ENCODE results near the gene AATK. TPM values are rescaled to one million over a fixed set of nuclear protein-coding genes. Genes with fewer than 3 reads are reported as not detected.

AATK gene
- total RNA-seq, 1 donor from 2014 or later = 0.42 TPM

- Mint-ChIP-seq H3K27ac (no peak overlapping the region), H3K4me1 (no peaks in the 10 kb centered on the region), H3K9me3 (no peaks in the 10 kb centered on the region), H3K27me3 (no peaks in the 10 kb centered on the region), H3K4me3 (no peak overlapping the region), H3K36me3 (ENCODE audit: low read depth) (peaks cover 31% of the 10 kb centered on the region)
- CTCF ChIA-PET = no interaction called here
- no peak for DNase-seq
- POLR2A ChIA-PET = no interaction called here
- intact Hi-C loops (cut with micrococcal nuclease) = no loop called here
- ATAC-seq (ENCODE audit: low read depth) = no peak
- TF ChIP-seq, protein P1, sequence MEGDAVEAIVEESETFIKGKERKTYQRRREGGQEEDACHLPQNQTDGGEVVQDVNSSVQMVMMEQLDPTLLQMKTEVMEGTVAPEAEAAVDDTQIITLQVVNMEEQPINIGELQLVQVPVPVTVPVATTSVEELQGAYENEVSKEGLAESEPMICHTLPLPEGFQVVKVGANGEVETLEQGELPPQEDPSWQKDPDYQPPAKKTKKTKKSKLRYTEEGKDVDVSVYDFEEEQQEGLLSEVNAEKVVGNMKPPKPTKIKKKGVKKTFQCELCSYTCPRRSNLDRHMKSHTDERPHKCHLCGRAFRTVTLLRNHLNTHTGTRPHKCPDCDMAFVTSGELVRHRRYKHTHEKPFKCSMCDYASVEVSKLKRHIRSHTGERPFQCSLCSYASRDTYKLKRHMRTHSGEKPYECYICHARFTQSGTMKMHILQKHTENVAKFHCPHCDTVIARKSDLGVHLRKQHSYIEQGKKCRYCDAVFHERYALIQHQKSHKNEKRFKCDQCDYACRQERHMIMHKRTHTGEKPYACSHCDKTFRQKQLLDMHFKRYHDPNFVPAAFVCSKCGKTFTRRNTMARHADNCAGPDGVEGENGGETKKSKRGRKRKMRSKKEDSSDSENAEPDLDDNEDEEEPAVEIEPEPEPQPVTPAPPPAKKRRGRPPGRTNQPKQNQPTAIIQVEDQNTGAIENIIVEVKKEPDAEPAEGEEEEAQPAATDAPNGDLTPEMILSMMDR (IDR thresholded peaks at IDR 0.05) = no peak
These were observed 27.6 kb upstream of the AATK start for GRCh38 chr17:81193470-81194224.

GRCh38 chr17:81193051-81193410 is 27.0 kb upstream of the AATK start:
- intact Hi-C loops (cut with micrococcal nuclease) = no loop called here
- ChIA-PET CTCF (no interaction called here), POLR2A (no interaction called here)
- Mint-ChIP-seq H3K27me3 (no peaks in the 10 kb centered on the region), H3K9me3 (no peaks in the 10 kb centered on the region), H3K27ac (no peak overlapping the region), H3K36me3 (ENCODE audit: low read depth) (peaks cover 28% of the 10 kb centered on the region), H3K4me3 (no peak overlapping the region), H3K4me1 (no peaks in the 10 kb centered on the region)
- ATAC-seq (ENCODE audit: low read depth) (no peak), DNase-seq (no peak)
- TF ChIP-seq, protein P1 (IDR thresholded peaks at IDR 0.05) = no peak

DNA sequence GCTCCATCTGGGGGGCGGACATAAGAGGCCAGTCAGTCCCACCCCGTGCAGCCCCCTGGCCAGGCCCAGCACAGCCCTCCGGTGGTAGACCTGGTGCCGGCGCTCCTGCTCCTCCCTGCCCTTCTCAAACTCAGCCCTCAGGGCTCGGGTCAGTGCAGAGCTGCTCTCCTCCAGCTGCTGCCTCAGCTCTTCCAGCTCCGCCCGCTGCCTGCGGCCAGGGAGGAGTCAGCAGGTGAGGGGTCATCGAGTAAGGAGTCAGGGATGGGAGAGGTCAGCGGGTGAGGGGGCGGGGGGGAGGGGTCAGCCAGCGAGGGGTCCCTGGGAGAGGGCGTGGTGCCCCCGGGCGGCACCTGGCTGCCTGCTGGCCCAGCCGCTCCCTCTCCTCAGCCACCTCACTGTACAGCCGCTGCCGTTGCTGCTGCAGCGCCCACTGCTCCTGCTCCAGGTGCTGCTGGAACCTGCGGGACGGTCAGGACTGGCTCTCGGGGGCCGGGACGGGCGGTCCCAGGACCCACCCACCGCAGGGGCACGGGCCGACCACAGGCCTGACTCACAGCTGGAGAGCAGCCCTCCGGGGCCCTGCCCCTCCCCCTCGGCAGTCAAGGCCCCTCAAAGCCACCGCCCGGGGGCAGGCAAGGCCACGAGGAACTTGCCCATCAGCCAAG is 26.5 kb upstream of the AATK start:
- H3K4me3 Mint-ChIP-seq = no peak overlapping the region
- TF ChIP-seq, protein P1 (IDR thresholded peaks at IDR 0.05) = no peak
- no peak for DNase-seq
- ChIA-PET CTCF (no interaction called here), POLR2A (no interaction called here)
- intact Hi-C loops (cut with micrococcal nuclease) = no loop called here
- no peaks in the 10 kb centered on the region for H3K27me3 Mint-ChIP-seq
- no peak overlapping the region for H3K27ac Mint-ChIP-seq
- H3K4me1 Mint-ChIP-seq = no peaks in the 10 kb centered on the region
- H3K36me3 Mint-ChIP-seq (ENCODE audit: low read depth) = peaks cover 25% of the 10 kb centered on the region
- no peaks in the 10 kb centered on the region for H3K9me3 Mint-ChIP-seq
- ATAC-seq (ENCODE audit: low read depth) = no peak

- ATAC-seq (ENCODE audit: low read depth) (no peak), DNase-seq (no peak)
- H3K36me3 Mint-ChIP-seq (ENCODE audit: low read depth) = peaks cover 25% of the 10 kb centered on the region
- intact Hi-C loops (cut with micrococcal nuclease) = no loop called here
- no peaks in the 10 kb centered on the region for H3K9me3 Mint-ChIP-seq
- POLR2A ChIA-PET = no interaction called here
- TF ChIP-seq, protein P1 (IDR thresholded peaks at IDR 0.05) = no peak
- H3K27ac Mint-ChIP-seq = no peak overlapping the region
- H3K27me3 Mint-ChIP-seq = no peaks in the 10 kb centered on the region
- CTCF ChIA-PET = no interaction called here
- no peaks in the 10 kb centered on the region for H3K4me1 Mint-ChIP-seq
- no peak overlapping the region for H3K4me3 Mint-ChIP-seq
These were observed 25.6 kb upstream of the AATK start for GRCh38 chr17:81191646-81192045.

GRCh38 chr17:81191116-81191515 is 25.1 kb upstream of the AATK start:
- ChIA-PET CTCF (no interaction called here), POLR2A (no interaction called here)
- no peaks in the 10 kb centered on the region for H3K9me3 Mint-ChIP-seq

More at GRCh38 chr17:81191116-81191515, 25.1 kb upstream of the AATK start:
- Mint-ChIP-seq H3K27ac (no peak overlapping the region), H3K4me1 (no peaks in the 10 kb centered on the region), H3K36me3 (ENCODE audit: low read depth) (peaks cover 25% of the 10 kb centered on the region), H3K27me3 (no peaks in the 10 kb centered on the region), H3K4me3 (no peak overlapping the region)
- DNase-seq (no peak), ATAC-seq (ENCODE audit: low read depth) (no peak)
- TF ChIP-seq, protein P1 (IDR thresholded peaks at IDR 0.05) = no peak
- intact Hi-C loops (cut with micrococcal nuclease) = no loop called here
